Measurements from ENCODE around the gene APOBEC3C.
"Not testable (repeated sequence)": the region's sequence is repeated elsewhere in the genome, so short reads cannot be mapped to it uniquely, and the experiment has no call there.

The APOBEC3C gene

DNA sequence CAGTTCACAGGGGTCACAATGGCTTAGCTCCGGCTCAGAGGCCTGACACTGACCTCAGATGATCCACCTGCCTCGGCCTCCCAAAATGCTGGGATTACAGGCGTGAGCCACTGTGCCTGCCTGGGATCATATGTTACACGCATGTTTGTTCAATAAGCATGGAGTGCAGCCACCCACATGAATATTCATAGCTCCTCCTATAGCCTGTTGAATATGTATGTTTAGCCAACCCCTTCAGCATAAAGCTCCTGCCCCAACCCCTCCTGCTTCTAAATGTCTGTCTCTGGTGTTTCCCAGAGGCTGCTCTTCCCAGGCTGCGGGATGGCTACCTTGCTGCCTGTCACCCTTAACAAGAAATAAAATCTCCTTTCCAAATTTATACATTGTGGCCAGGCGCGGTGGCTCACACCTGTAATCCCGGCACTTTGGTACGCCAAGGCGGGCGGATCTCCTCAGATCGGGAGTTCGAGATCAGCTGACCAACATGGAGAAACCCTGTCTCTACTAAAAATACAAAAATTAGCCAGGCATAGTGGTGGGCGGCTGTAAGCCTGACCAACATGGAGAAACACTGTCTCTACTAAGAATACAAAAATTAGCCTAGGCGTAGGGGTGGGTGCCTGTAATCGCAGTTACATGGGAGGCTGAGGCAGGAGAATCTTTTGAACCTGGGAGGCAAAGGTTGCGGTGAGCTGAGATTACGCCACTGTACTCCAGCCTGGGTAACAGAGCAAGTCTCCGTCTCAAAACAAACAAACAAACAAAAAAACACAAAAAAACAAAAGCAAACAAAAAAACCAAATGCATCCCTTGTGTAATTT is 25.5 kb downstream of the APOBEC3C start:
- Histone ChIP-seq H3K4me3 (ENCODE audit: low read depth, low read length, poor library complexity, severe bottlenecking) (no peak overlapping the region), H3K9me2 (ENCODE audit: low read depth, low read length) (no peaks in the 10 kb centered on the region), H3F3A (ENCODE audit: insufficient read depth, low read length) (no peaks in the 10 kb centered on the region), H3K36me3 (ENCODE audit: insufficient read depth, low read length) (no peaks in the 10 kb centered on the region), H3K27me3 (ENCODE audit: insufficient read depth, low read length) (no peaks in the 10 kb centered on the region; the same call in 1 of the 2 replicates), H4K20me1 (ENCODE audit: insufficient read depth, low read length) (no peaks in the 10 kb centered on the region), H3K9ac (ENCODE audit: low read length) (no peak overlapping the region), H3K4me1 (ENCODE audit: insufficient read depth, low read length, severe bottlenecking) (no peaks in the 10 kb centered on the region), H3K4me2 (ENCODE audit: low read length) (no peak overlapping the region), H3K27ac (ENCODE audit: low read depth, low read length, poor library complexity, severe bottlenecking) (no peak overlapping the region), H3K9me3 (ENCODE audit: low read length) (no peaks in the 10 kb centered on the region), H2AFZ (ENCODE audit: low read length) (no peak overlapping the region), H3K79me2 (ENCODE audit: insufficient read depth, low read length) (no peaks in the 10 kb centered on the region)
- TF ChIP-seq, protein P1, sequence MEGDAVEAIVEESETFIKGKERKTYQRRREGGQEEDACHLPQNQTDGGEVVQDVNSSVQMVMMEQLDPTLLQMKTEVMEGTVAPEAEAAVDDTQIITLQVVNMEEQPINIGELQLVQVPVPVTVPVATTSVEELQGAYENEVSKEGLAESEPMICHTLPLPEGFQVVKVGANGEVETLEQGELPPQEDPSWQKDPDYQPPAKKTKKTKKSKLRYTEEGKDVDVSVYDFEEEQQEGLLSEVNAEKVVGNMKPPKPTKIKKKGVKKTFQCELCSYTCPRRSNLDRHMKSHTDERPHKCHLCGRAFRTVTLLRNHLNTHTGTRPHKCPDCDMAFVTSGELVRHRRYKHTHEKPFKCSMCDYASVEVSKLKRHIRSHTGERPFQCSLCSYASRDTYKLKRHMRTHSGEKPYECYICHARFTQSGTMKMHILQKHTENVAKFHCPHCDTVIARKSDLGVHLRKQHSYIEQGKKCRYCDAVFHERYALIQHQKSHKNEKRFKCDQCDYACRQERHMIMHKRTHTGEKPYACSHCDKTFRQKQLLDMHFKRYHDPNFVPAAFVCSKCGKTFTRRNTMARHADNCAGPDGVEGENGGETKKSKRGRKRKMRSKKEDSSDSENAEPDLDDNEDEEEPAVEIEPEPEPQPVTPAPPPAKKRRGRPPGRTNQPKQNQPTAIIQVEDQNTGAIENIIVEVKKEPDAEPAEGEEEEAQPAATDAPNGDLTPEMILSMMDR (IDR thresholded peaks at IDR 0.05; ENCODE audit: low read length): no peak
- TF ChIP-seq EZH2 (IDR thresholded peaks at IDR 0.05; ENCODE audit: borderline replicate concordance, low read length): no peak

DNA sequence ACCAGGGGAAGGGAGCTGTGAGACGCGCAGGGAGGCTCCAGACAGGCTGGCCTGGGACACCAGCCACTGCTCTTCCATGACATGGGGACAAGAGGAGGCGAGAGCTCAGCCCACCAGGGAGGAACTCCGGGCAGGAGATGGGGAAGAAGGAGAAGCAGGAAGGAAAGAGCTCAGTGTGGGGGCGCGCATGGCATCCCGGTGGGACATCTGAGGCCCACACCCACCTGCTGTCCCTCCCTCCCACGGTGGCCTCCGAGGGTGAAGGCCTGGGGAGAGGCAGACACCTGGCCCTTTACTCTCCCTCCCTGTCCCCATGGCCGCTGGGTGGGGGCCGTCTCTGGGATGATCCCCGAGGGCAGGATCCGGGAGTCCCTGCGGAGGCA is 26.1 kb downstream of the APOBEC3C start:
- H3K36me3 ChIP-seq (ENCODE audit: insufficient read depth, low read length); H2AFZ ChIP-seq (ENCODE audit: low read length); H3K79me2 ChIP-seq (ENCODE audit: insufficient read depth, low read length); H3K9me3 ChIP-seq (ENCODE audit: low read length); H3K4me3 ChIP-seq (ENCODE audit: low read depth, low read length, poor library complexity, severe bottlenecking); H4K20me1 ChIP-seq (ENCODE audit: insufficient read depth, low read length); H3K27ac ChIP-seq (ENCODE audit: low read depth, low read length, poor library complexity, severe bottlenecking); H3K9ac ChIP-seq (ENCODE audit: low read length); H3K4me1 ChIP-seq (ENCODE audit: insufficient read depth, low read length, severe bottlenecking); H3K27me3 ChIP-seq (ENCODE audit: insufficient read depth, low read length); H3K4me2 ChIP-seq (ENCODE audit: low read length); H3F3A ChIP-seq (ENCODE audit: insufficient read depth, low read length); H3K9me2 ChIP-seq (ENCODE audit: low read depth, low read length): not testable (repeated sequence)

DNA sequence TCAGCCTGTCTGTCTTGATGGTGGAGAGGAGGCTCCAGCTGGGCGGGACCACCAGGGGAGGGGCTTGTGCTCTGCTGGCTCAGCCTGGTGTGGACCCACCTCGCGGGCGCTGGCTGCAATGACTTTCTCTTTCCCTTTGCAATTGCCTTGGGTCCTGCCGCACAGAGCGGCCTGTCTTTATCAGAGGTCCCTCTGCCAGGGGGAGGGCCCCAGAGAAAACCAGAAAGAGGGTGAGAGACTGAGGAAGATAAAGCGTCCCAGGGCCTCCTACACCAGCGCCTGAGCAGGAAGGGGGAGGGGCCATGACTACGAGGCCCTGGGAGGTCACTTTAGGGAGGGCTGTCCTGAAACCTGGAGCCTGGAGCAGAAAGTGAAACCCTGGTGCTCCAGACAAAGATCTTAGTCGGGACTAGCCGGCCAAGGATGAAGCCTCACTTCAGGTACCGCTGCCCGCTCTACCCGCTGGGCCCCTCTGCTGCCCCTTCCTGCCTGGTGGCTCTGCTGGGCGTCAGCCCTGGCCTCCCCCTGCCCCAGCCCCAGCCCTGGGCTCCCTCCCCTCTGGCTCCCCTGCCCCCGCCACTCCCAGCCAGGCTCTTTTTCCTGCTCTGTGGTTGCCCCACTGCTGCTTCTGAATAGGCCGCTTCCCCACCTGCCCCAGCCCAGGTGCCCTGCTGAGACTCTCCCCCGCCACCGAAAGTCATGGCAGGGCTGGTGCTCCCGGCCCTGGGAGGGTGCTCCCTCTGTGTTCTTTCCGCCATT is 26.7 kb downstream of the APOBEC3C start, which contains the start of gene APOBEC3F:
Gene APOBEC3F (plus strand): TSS at position 327 of the 759 bp plus-strand sequence. CDS start 97 bp downstream, at position 424.
- not testable (repeated sequence) for H3K27ac ChIP-seq (ENCODE audit: low read depth, low read length, poor library complexity, severe bottlenecking); H3K9ac ChIP-seq (ENCODE audit: low read length); H3K9me3 ChIP-seq (ENCODE audit: low read length); H3K4me2 ChIP-seq (ENCODE audit: low read length); H3K9me2 ChIP-seq (ENCODE audit: low read depth, low read length); H4K20me1 ChIP-seq (ENCODE audit: insufficient read depth, low read length); H3F3A ChIP-seq (ENCODE audit: insufficient read depth, low read length); H2AFZ ChIP-seq (ENCODE audit: low read length); H3K4me1 ChIP-seq (ENCODE audit: insufficient read depth, low read length, severe bottlenecking); H3K36me3 ChIP-seq (ENCODE audit: insufficient read depth, low read length); H3K79me2 ChIP-seq (ENCODE audit: insufficient read depth, low read length); H3K4me3 ChIP-seq (ENCODE audit: low read depth, low read length, poor library complexity, severe bottlenecking); H3K27me3 ChIP-seq (ENCODE audit: insufficient read depth, low read length)

- Histone ChIP-seq H3K9me2 (ENCODE audit: low read depth, low read length) (no peaks in the 10 kb centered on the region), H4K20me1 (ENCODE audit: insufficient read depth, low read length) (no peaks in the 10 kb centered on the region), H3K4me2 (ENCODE audit: low read length) (no peak overlapping the region), H3K9me3 (ENCODE audit: low read length) (no peaks in the 10 kb centered on the region), H3K27me3 (ENCODE audit: insufficient read depth, low read length) (no peaks in the 10 kb centered on the region; the same call in 1 of the 2 replicates), H3K4me3 (ENCODE audit: low read depth, low read length, poor library complexity, severe bottlenecking) (no peak overlapping the region), H2AFZ (ENCODE audit: low read length) (no peak overlapping the region), H3F3A (ENCODE audit: insufficient read depth, low read length) (no peaks in the 10 kb centered on the region), H3K27ac (ENCODE audit: low read depth, low read length, poor library complexity, severe bottlenecking) (no peak overlapping the region), H3K9ac (ENCODE audit: low read length) (no peak overlapping the region), H3K79me2 (ENCODE audit: insufficient read depth, low read length) (no peaks in the 10 kb centered on the region), H3K36me3 (ENCODE audit: insufficient read depth, low read length) (no peaks in the 10 kb centered on the region), H3K4me1 (ENCODE audit: insufficient read depth, low read length, severe bottlenecking) (no peaks in the 10 kb centered on the region)
- TF ChIP-seq, protein P1 (IDR thresholded peaks at IDR 0.05; ENCODE audit: low read length): no peak
- TF ChIP-seq EZH2 (IDR thresholded peaks at IDR 0.05; ENCODE audit: borderline replicate concordance, low read length): no peak
These were observed 27.9 kb downstream of the APOBEC3C start for GRCh38 chr22:39041908-39042307.

- not testable (repeated sequence) for H4K20me1 ChIP-seq (ENCODE audit: insufficient read depth, low read length); H3K9ac ChIP-seq (ENCODE audit: low read length); H2AFZ ChIP-seq (ENCODE audit: low read length); H3K36me3 ChIP-seq (ENCODE audit: insufficient read depth, low read length); H3K27ac ChIP-seq (ENCODE audit: low read depth, low read length, poor library complexity, severe bottlenecking); H3K4me1 ChIP-seq (ENCODE audit: insufficient read depth, low read length, severe bottlenecking); H3K9me2 ChIP-seq (ENCODE audit: low read depth, low read length); H3K79me2 ChIP-seq (ENCODE audit: insufficient read depth, low read length); H3K9me3 ChIP-seq (ENCODE audit: low read length); H3K4me2 ChIP-seq (ENCODE audit: low read length); H3K4me3 ChIP-seq (ENCODE audit: low read depth, low read length, poor library complexity, severe bottlenecking); H3F3A ChIP-seq (ENCODE audit: insufficient read depth, low read length); H3K27me3 ChIP-seq (ENCODE audit: insufficient read depth, low read length)
These were observed 29.0 kb downstream of the APOBEC3C start for GRCh38 chr22:39043063-39043462.

DNA sequence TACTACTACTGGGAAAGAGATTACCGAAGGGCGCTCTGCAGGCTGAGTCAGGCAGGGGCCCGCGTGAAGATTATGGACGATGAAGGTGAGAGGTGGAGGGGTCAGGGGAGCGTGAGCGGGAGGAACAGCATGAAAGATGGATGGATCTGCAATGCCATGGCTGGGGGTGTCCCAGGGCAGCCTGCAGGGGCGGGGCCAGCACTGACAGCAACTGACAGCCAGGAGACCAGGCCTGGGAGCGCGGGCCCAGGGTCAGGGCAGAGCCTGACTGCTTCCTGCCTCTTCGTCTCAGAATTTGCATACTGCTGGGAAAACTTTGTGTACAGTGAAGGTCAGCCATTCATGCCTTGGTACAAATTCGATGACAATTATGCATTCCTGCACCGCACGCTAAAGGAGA is 31.1 kb downstream of the APOBEC3C start:
- H3K9me3 ChIP-seq (ENCODE audit: low read length); H3K9ac ChIP-seq (ENCODE audit: low read length); H3K36me3 ChIP-seq (ENCODE audit: insufficient read depth, low read length); H3K79me2 ChIP-seq (ENCODE audit: insufficient read depth, low read length); H3K4me1 ChIP-seq (ENCODE audit: insufficient read depth, low read length, severe bottlenecking); H3K27me3 ChIP-seq (ENCODE audit: insufficient read depth, low read length); H3K4me2 ChIP-seq (ENCODE audit: low read length); H3K4me3 ChIP-seq (ENCODE audit: low read depth, low read length, poor library complexity, severe bottlenecking); H3F3A ChIP-seq (ENCODE audit: insufficient read depth, low read length); H3K27ac ChIP-seq (ENCODE audit: low read depth, low read length, poor library complexity, severe bottlenecking); H4K20me1 ChIP-seq (ENCODE audit: insufficient read depth, low read length); H2AFZ ChIP-seq (ENCODE audit: low read length); H3K9me2 ChIP-seq (ENCODE audit: low read depth, low read length): not testable (repeated sequence)

All from OCI-LY1 (cell line).